ENCODE data around the gene SRPK2.
"Not testable (repeated sequence)": the region's sequence is repeated elsewhere in the genome, so short reads cannot be mapped to it uniquely, and the experiment has no call there.

GRCh38 chr7:105194959-105195358 lies 193.8 kb downstream of the SRPK2 start:
- not testable (repeated sequence) for TF ChIP-seq CTCF (conservative IDR thresholded peaks at IDR 0.05; ENCODE audit: low read length); EZH2phosphoT487 (IDR thresholded peaks at IDR 0.05; ENCODE audit: borderline replicate concordance)

All from Loucy (cell line).